Transverse colon (tissue), 4 donors: ENCODE data around the gene EPB41L4B. TPM values are rescaled to one million over a fixed set of nuclear protein-coding genes. Genes with fewer than 3 reads are reported as not detected.

Source experiments
- DNase-seq: peaks from one replicate; pipeline ENCODE4 v3.0.0-alpha.2; 2019
- H3K27ac ChIP-seq, 4 donors: fragments of 200-600 bp; sonication (generic); 2 replicates each; pipeline ENCODE4 v1.5.1; 2016 to 2018; ENCODE audit warnings: inconsistent platforms in 4 of 4
- H3K27me3 ChIP-seq: fragments of 200-600 bp; sonication (generic); 2 replicates; pipeline ENCODE4 v1.5.1; 2017; ENCODE audit warnings: inconsistent platforms
- H3K36me3 ChIP-seq, 4 donors: fragments of 200-600 bp; sonication (generic); 2 replicates each; pipeline ENCODE4 v1.5.1; 2017 to 2019; ENCODE audit warnings: inconsistent platforms in 4 of 4
- H3K4me1 ChIP-seq, 4 donors: fragments of 200-600 bp; sonication (generic); 2 replicates each; pipeline ENCODE4 v1.5.1; 2017 to 2020; ENCODE audit warnings: inconsistent platforms in 4 of 4
- H3K4me3 ChIP-seq, 4 donors: fragments of 200-600 bp; sonication (generic); 1 replicate in 1 of 4; 2 replicates in 3 of 4; pipeline versions ENCODE4 v1.5.1 to v1.6.1; 2017 to 2019; ENCODE audit warnings: inconsistent platforms in 4 of 4
- H3K9me3 ChIP-seq, 2 donors: fragments of 200-600 bp; sonication (generic); 2 replicates each; pipeline ENCODE4 v1.5.1; 2017 to 2019; ENCODE audit warnings: inconsistent platforms in 2 of 2
- EP300 ChIP-seq: sonication (generic); formaldehyde crosslinking; IDR thresholded peaks from one replicate; pipeline ENCODE4 v1.6.1; 2017; ENCODE audit warnings: antibody characterized with exemption, low read depth
- POLR2A ChIP-seq: fragments of 450-650 bp; IDR thresholded peaks from one replicate; pipeline ENCODE4 v1.6.1; 2016; ENCODE audit warnings: antibody characterized with exemption, mild to moderate bottlenecking, moderate library complexity
- POLR2AphosphoS5 ChIP-seq, 3 donors: sonication (generic); formaldehyde crosslinking; IDR thresholded peaks; one replicate each; pipeline ENCODE4 v1.6.1; 2016; ENCODE audit warnings: antibody characterized with exemption in 3 of 3
- WGBS, 2 donors: methylation state at CpG; one replicate each; pipeline ENCODE4 v1.1.5; 2018; ENCODE audit warnings: low coverage in 1 of 2; 5-methylcytosine and 5-hydroxymethylcytosine counted together
- in situ Hi-C, 4 donors: fragments of 200-750 bp; cut with MboI; loops; one replicate each; pipeline versions ENCODE4 v1.15.0 to v1.15.1; 2017; ENCODE audit warnings: low sequenced_read_pairs in 3 of 4, low pct_ligation_motif_present in 1 of 4, low pct_unique_long_range_greater_than_20kb in 1 of 4
- intact Hi-C: fragments of 100-400 bp; cut with DNase I; formaldehyde crosslinking; loops from one replicate; pipeline ENCODE4 v1.15.1; 2023; ENCODE audit warnings: low total_unique reads
- total RNA-seq, 4 donors: library from RNA; depleted of rRNA; stranded (reverse); fragments of >200 nt; gene quantifications; one replicate each; pipeline ENCODE4 v1.1.0, GENCODE V29; 2016
- TF ChIP-seq, protein P1 (sequence below), 5 experiments: fragments of 200-600 bp in 3 of 5; fragments of 450-650 bp in 2 of 5; sonication (generic) in 3 of 5; IDR thresholded peaks; 1 replicate in 2 of 5; 2 replicates in 3 of 5; pipeline ENCODE4 v1.5.1; 2016 to 2017; ENCODE audit warnings: antibody characterized with exemption in 5 of 5, inconsistent platforms in 3 of 5, mild to moderate bottlenecking in 2 of 5, moderate library complexity in 1 of 5

EPB41L4B gene
- total RNA-seq, 4 donors from 2014 or later = 76.8 to 159 (median 110) TPM

DNA sequence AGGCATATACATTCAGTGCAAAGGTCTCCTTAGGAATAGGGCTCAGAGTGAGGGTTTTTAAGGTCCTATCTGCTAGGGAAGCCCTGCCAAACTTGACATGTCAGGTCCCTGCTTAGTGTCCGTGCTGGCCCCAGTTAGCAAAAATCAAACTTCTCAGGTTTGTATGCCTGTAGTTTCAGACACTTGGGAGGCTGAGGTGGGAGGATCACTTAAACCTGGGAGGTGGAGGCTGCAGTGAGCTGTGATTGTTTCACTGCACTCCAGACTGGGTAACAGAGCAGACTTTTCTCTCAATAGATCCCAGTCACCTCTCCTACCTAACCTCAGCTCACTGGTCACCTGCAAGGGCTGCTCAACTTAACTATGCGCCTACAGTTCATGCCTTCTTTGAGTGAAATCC is 182.4 kb downstream of the EPB41L4B start:
- Histone ChIP-seq H3K4me3 (no peak overlapping the region), H3K4me1 (no peaks in the 10 kb centered on the region), H3K27ac (no peak overlapping the region), H3K9me3 (no peaks in the 10 kb centered on the region), H3K36me3 (no peaks in the 10 kb centered on the region), H3K27me3 (no peaks in the 10 kb centered on the region)
- no peak for DNase-seq
- in situ Hi-C loops (no loop called here), intact Hi-C loops (no loop called here)
- WGBS, 2 donors = 95 to 100% methylated on average over 1 to 2 of the region's 2 CpGs
- TF ChIP-seq EP300 = no peak
- no peak for TF ChIP-seq POLR2A
- TF ChIP-seq, protein P1, sequence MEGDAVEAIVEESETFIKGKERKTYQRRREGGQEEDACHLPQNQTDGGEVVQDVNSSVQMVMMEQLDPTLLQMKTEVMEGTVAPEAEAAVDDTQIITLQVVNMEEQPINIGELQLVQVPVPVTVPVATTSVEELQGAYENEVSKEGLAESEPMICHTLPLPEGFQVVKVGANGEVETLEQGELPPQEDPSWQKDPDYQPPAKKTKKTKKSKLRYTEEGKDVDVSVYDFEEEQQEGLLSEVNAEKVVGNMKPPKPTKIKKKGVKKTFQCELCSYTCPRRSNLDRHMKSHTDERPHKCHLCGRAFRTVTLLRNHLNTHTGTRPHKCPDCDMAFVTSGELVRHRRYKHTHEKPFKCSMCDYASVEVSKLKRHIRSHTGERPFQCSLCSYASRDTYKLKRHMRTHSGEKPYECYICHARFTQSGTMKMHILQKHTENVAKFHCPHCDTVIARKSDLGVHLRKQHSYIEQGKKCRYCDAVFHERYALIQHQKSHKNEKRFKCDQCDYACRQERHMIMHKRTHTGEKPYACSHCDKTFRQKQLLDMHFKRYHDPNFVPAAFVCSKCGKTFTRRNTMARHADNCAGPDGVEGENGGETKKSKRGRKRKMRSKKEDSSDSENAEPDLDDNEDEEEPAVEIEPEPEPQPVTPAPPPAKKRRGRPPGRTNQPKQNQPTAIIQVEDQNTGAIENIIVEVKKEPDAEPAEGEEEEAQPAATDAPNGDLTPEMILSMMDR (IDR thresholded peaks at IDR 0.05) = no peak
- no peak for TF ChIP-seq POLR2AphosphoS5 (IDR thresholded peaks at IDR 0.05)

DNA sequence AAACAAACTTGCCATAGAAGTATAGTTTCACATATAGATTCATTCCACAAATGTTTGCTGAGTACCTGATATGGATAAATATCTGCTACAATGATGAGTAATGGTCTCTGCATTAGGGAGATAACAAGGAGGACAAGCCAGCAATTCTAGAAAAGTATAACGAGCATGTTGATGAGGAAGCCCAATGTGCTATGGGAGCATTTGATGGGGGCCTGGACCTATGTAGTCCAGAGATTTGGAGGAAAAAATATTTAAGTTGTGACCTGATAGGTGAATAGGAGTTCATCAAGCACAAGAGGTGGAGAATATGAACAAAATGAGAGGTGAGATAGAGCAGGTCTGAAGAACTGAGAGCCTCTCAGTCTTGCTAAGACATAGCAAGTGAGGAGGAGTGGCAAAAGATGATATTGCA is 186.7 kb downstream of the EPB41L4B start:
- Histone ChIP-seq H3K4me3 (no peak overlapping the region), H3K36me3 (no peaks in the 10 kb centered on the region), H3K9me3 (no peaks in the 10 kb centered on the region), H3K27me3 (no peaks in the 10 kb centered on the region), H3K27ac (no peak overlapping the region), H3K4me1 (peaks cover 0 to 25% (median 0%) of the 10 kb centered on the region in 4 donors)
- DNase-seq = no peak
- WGBS, 2 donors = 94 to 100% methylated on average over 1 of the region's 1 CpG
- TF ChIP-seq, protein P1 (IDR thresholded peaks at IDR 0.05) = no peak
- no peak for TF ChIP-seq EP300
- TF ChIP-seq POLR2A = no peak
- TF ChIP-seq POLR2AphosphoS5 (IDR thresholded peaks at IDR 0.05) = no peak
- in situ Hi-C loops = no loop called here
- intact Hi-C loops = no loop called here

DNA sequence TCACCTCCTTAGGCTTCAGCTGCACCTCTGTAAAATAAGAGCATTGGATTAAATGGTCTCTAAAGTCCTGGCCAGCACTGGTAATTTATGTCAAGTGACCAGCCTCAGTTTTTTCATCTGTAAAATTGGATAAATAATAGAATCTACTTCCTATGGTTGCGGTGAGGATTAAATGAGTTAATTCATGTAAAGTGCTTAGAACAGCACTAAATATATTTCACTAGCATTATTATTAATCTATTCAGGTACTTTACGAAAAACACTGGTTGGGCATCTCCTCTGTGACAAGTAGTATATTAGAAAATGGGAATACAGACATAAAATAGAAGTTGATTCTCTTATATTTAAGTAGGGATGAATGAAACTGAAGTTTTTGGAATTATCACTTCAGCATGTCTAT is 187.3 kb downstream of the EPB41L4B start:
- Histone ChIP-seq H3K4me3 (no peak overlapping the region), H3K4me1 (peaks cover 0 to 30% (median 0%) of the 10 kb centered on the region in 4 donors), H3K9me3 (no peaks in the 10 kb centered on the region), H3K27me3 (no peaks in the 10 kb centered on the region), H3K27ac (no peak overlapping the region), H3K36me3 (no peaks in the 10 kb centered on the region)
- in situ Hi-C loops = no loop called here
- TF ChIP-seq POLR2AphosphoS5 (IDR thresholded peaks at IDR 0.05) (no peak), POLR2A (no peak), EP300 (no peak)
- TF ChIP-seq, protein P1 (IDR thresholded peaks at IDR 0.05) = no peak
- intact Hi-C loops = no loop called here
- 87 to 96% methylated on average over 2 of the region's 2 CpGs for WGBS, 2 donors
- DNase-seq = no peak

DNA sequence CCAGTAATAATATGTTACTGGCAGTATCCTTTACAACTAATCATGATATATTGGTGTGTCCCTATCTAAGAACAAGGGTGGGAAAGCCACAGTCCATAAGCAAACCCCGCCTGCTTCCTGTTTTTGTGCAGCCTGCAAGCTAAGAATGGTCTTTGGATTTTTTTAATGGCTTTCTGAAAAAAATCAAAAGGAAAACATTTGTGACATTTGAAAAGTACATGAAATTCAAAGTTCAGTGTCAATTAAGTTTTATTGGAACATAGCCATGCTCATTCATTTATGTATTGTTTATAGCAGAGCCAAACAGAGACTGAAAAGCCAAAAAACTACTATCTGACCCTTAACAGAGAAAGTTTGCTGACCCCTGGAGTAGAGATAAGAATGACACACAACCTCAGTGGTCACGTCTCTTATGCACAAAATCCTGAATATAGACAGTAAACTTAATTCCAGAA is 188.3 kb downstream of the EPB41L4B start:
- H3K27me3 ChIP-seq = no peaks in the 10 kb centered on the region
- whole genome bisulfite sequencing, 2 donors = 35 to 37% methylated on average over 2 of the region's 2 CpGs
- no peaks in the 10 kb centered on the region for H3K9me3 ChIP-seq
- H3K4me1 ChIP-seq = peaks cover 0 to 30% (median 0%) of the 10 kb centered on the region in 4 donors
- no peak overlapping the region for H3K4me3 ChIP-seq
- no peaks in the 10 kb centered on the region for H3K36me3 ChIP-seq
- peak overlapping the region in 2 of 4 donors; percentile 22 to 26 for H3K27ac ChIP-seq
- intact Hi-C loops (no loop called here), in situ Hi-C loops (no loop called here)
- DNase-seq = no peak
- TF ChIP-seq, protein P1 (IDR thresholded peaks at IDR 0.05) = no peak
- no peak for TF ChIP-seq POLR2A
- no peak for TF ChIP-seq EP300
- TF ChIP-seq POLR2AphosphoS5 (IDR thresholded peaks at IDR 0.05) = no peak
